ENCODE results near the gene COL5A3. TPM values are rescaled to one million over a fixed set of nuclear protein-coding genes. Genes with fewer than 3 reads are reported as not detected.

The COL5A3 gene
- total RNA-seq, 6 donors from 2014 or later, result 1.3 to 31.4 (median 11.2) TPM

GRCh38 chr19:9972103-9972502 lies 38.2 kb downstream of the COL5A3 start:
- ATAC-seq (ENCODE audit: low FRiP score in 2 of 2) (no peak), DNase-seq (no peak)
- no peaks in the 10 kb centered on the region for H3K4me1 ChIP-seq
- TF ChIP-seq POLR2AphosphoS5 (IDR thresholded peaks at IDR 0.05) (no peak), POLR2A (IDR thresholded peaks at IDR 0.05) (no peak), EP300 (IDR thresholded peaks at IDR 0.05) (no peak), CTCF (IDR thresholded peaks at IDR 0.05) (no peak)
- no peak overlapping the region for H3K27ac ChIP-seq
- H3K36me3 ChIP-seq, result no peaks in the 10 kb centered on the region
- 86 to 89% methylated on average over 6 of the region's 6 CpGs for WGBS, 2 donors
- no peaks in the 10 kb centered on the region for H3K27me3 ChIP-seq
- no peak overlapping the region for H3K4me3 ChIP-seq
- no peaks in the 10 kb centered on the region for H3K9me3 ChIP-seq

- no peak for TF ChIP-seq POLR2AphosphoS5 (IDR thresholded peaks at IDR 0.05)
- no peak for TF ChIP-seq POLR2A (IDR thresholded peaks at IDR 0.05)
- no peak for TF ChIP-seq EP300 (IDR thresholded peaks at IDR 0.05)
- no peak for TF ChIP-seq CTCF (IDR thresholded peaks at IDR 0.05)
- DNase-seq, result no peak
- Histone ChIP-seq H3K36me3 (no peaks in the 10 kb centered on the region), H3K4me3 (no peak overlapping the region), H3K4me1 (peaks cover 0 to 3% (median 0%) of the 10 kb centered on the region in 4 donors), H3K9me3 (no peaks in the 10 kb centered on the region), H3K27me3 (peaks cover 0 to 2% (median 0%) of the 10 kb centered on the region in 4 donors), H3K27ac (no peak overlapping the region)
- ATAC-seq (ENCODE audit: low FRiP score in 2 of 2), result no peak
- 75 to 76% methylated on average over 15 of the region's 15 CpGs for WGBS, 2 donors
Observed at GRCh38 chr19:9971166-9971897, 39.0 kb downstream of the COL5A3 start.

- Histone ChIP-seq H3K27me3 (peaks cover 0 to 3% (median 0%) of the 10 kb centered on the region in 4 donors), H3K36me3 (no peaks in the 10 kb centered on the region), H3K27ac (no peak overlapping the region), H3K4me3 (no peak overlapping the region), H3K4me1 (peaks cover 0 to 5% (median 0%) of the 10 kb centered on the region in 4 donors), H3K9me3 (no peaks in the 10 kb centered on the region)
- 65 to 67% methylated on average over 8 of the region's 8 CpGs for WGBS, 2 donors
- TF ChIP-seq POLR2AphosphoS5 (IDR thresholded peaks at IDR 0.05), result no peak
- no peak for TF ChIP-seq EP300 (IDR thresholded peaks at IDR 0.05)
- TF ChIP-seq POLR2A (IDR thresholded peaks at IDR 0.05), result no peak
- no peak for TF ChIP-seq CTCF (IDR thresholded peaks at IDR 0.05)
- peak in 1 of 2 donors; percentile 69 for DNase-seq
- ATAC-seq (ENCODE audit: low FRiP score in 2 of 2), result no peak
Observed at GRCh38 chr19:9970481-9970880, 39.8 kb downstream of the COL5A3 start.

- H3K27ac ChIP-seq, result no peak overlapping the region
- H3K9me3 ChIP-seq, result no peaks in the 10 kb centered on the region
- 71% methylated on average over 2 of the region's 2 CpGs; no CpG with 5 or more reads in 1 of the 2 donors for WGBS, 2 donors
- peaks cover 0 to 5% (median 0%) of the 10 kb centered on the region in 4 donors for H3K4me1 ChIP-seq
- no peak overlapping the region for H3K4me3 ChIP-seq
- DNase-seq (no peak), ATAC-seq (ENCODE audit: low FRiP score in 2 of 2) (no peak)
- no peaks in the 10 kb centered on the region for H3K36me3 ChIP-seq
- H3K27me3 ChIP-seq, result peaks cover 0 to 3% (median 0%) of the 10 kb centered on the region in 4 donors
- TF ChIP-seq POLR2AphosphoS5 (IDR thresholded peaks at IDR 0.05), result no peak
Observed at GRCh38 chr19:9969688-9969975, 40.7 kb downstream of the COL5A3 start.

- Histone ChIP-seq H3K9me3 (no peaks in the 10 kb centered on the region), H3K27ac (no peak overlapping the region), H3K27me3 (peaks cover 0 to 3% (median 0%) of the 10 kb centered on the region in 4 donors), H3K36me3 (no peaks in the 10 kb centered on the region), H3K4me3 (no peak overlapping the region), H3K4me1 (peaks cover 0 to 5% (median 0%) of the 10 kb centered on the region in 4 donors)
- 66 to 69% methylated on average over 4 to 7 of the region's 8 CpGs for WGBS, 2 donors
- no peak for DNase-seq
- peak in 1 of 2 donors; percentile 11 for ATAC-seq (ENCODE audit: low FRiP score in 2 of 2)
- no peak for TF ChIP-seq CTCF (IDR thresholded peaks at IDR 0.05)
- no peak for TF ChIP-seq POLR2A (IDR thresholded peaks at IDR 0.05)
- no peak for TF ChIP-seq EP300 (IDR thresholded peaks at IDR 0.05)
- TF ChIP-seq POLR2AphosphoS5 (IDR thresholded peaks at IDR 0.05), result no peak
Observed at GRCh38 chr19:9968820-9969687, 41.2 kb downstream of the COL5A3 start.

Data from upper lobe of left lung (tissue), 6 donors.